Kidney (tissue), 14 donors: ENCODE results near the gene COPS3. TPM values are rescaled to one million over a fixed set of nuclear protein-coding genes. Genes with fewer than 3 reads are reported as not detected.
A peak's percentile ranks its signal among the peaks of the same experiment; 100 is the strongest.

Experiments
- DNase-seq, 5 donors: peaks; one replicate each; pipeline ENCODE4 v3.0.0-alpha.2; 2013 to 2020
- FAIRE-seq: peaks from 2 replicates; lab custom pipeline; 2012; peaks lifted over from hg19 to GRCh38; lab: Jason Lieb, UNC
- H3K27ac ChIP-seq, 2 donors: one replicate each; pipeline ENCODE4 v1.7.0; 2013; ENCODE audit warnings: low read depth in 2 of 2, low read length in 2 of 2, inconsistent platforms in 1 of 2
- H3K27me3 ChIP-seq: one replicate; pipeline ENCODE4 v1.7.1; 2013; ENCODE audit warnings: low read length, inconsistent platforms; ENCODE audit not compliant: control insufficient read depth, insufficient read depth
- H3K36me3 ChIP-seq, 3 donors: one replicate each; pipeline versions ENCODE4 v1.7.0 to v1.7.1; 2013; ENCODE audit warnings: low read length in 3 of 3, control low read depth in 1 of 3, inconsistent platforms in 1 of 3; ENCODE audit not compliant: insufficient read depth in 3 of 3, control insufficient read depth in 2 of 3
- H3K4me1 ChIP-seq, 3 donors: one replicate each; pipeline versions ENCODE4 v1.7.0 to v1.7.1; 2013; ENCODE audit warnings: low read length in 3 of 3, inconsistent platforms in 1 of 3, low read depth in 1 of 3; ENCODE audit not compliant: control insufficient read depth in 2 of 3, insufficient read depth in 2 of 3
- H3K4me3 ChIP-seq, 3 donors: one replicate each; pipeline versions ENCODE4 v1.7.0 to v1.8.1; 2013; ENCODE audit warnings: low read length in 3 of 3, control low read depth in 1 of 3, inconsistent platforms in 1 of 3
- H3K9ac ChIP-seq, 3 donors: one replicate each; pipeline versions ENCODE4 v1.7.0 to v1.7.1; 2013; ENCODE audit warnings: low read length in 3 of 3, control low read depth in 1 of 3, inconsistent platforms in 1 of 3
- H3K9me3 ChIP-seq, 3 donors: one replicate each; pipeline versions ENCODE4 v1.7.0 to v1.7.1; 2013; ENCODE audit warnings: low read length in 3 of 3, control low read depth in 1 of 3, inconsistent platforms in 1 of 3; ENCODE audit not compliant: control insufficient read depth in 2 of 3, insufficient read depth in 1 of 3
- intact Hi-C: fragments of 100-400 bp; cut with DNase I; formaldehyde crosslinking; loops from one replicate; pipeline ENCODE4 v1.11.1; 2022
- polyA plus RNA-seq: library from polyadenylated mRNA; stranded (reverse); fragments of 350-450 nt; fragmentation: Illumina TruSeq; extraction: RNeasy Lipid Tissue Mini Kit (QIAGEN cat#74804); gene quantifications from one replicate; pipeline ENCODE4 v1.2.3, GENCODE V29; 2014; ENCODE audit warnings: low read depth, low replicate concordance; ENCODE audit not compliant: insufficient read depth
- total RNA-seq: library from RNA; stranded (reverse); fragmentation: NEBNext Ultra II Directional; extraction: Animal tissue kit (Norgen Biotek cat#: 25700); gene quantifications from one replicate; pipeline ENCODE4 v1.2.1, GENCODE V29; 2021
- TF ChIP-seq, protein P1 (sequence below): IDR thresholded peaks from 3 replicates; pipeline ENCODE4 v1.5.1; 2012; ENCODE audit warnings: mild to moderate bottlenecking, moderate library complexity, borderline replicate concordance; ENCODE audit not compliant: insufficient read depth; ENCODE audit errors: extremely low read depth
- donor health status: control.
- donor health status: control.
- donor health status: control.
- donor health status: control.
- donor health status: control.
- donor health status: DM: yes; HTN: yes; CAD: no.
- donor health status: Normal renal cell carcinoma (clear cell type).

Gene COPS3
- total and polyA plus RNA-seq, 2 donors from 2014 or later, result 46.9 to 48.1 TPM

DNA sequence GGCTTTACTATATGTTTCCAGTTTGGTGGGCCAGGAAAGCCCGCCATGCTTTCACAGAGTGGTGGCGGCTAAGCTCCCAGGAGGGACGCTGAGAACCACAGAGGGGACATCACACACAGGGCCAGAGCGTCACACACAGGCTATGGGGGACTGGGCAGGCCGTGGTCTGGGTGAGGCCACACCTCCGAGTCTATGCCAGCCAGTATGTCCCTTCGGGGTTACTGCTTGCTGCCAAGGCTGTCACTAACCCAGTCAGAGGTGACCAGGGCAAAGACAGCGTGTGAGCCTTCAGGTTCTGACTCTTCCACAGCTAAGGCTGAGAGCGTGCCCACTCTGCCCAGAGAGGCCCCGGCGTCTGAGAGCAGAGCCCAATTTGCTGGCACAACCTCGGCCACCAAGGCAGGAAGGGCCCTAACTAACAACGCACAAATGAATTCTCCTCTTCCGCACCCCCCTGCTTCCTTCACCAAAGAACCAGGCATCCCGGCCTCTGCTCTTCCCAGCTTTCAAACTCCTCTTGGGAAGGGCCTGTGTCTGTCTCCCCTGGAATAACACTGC is 77.8 kb downstream of the COPS3 start:
- TF ChIP-seq, protein P1, sequence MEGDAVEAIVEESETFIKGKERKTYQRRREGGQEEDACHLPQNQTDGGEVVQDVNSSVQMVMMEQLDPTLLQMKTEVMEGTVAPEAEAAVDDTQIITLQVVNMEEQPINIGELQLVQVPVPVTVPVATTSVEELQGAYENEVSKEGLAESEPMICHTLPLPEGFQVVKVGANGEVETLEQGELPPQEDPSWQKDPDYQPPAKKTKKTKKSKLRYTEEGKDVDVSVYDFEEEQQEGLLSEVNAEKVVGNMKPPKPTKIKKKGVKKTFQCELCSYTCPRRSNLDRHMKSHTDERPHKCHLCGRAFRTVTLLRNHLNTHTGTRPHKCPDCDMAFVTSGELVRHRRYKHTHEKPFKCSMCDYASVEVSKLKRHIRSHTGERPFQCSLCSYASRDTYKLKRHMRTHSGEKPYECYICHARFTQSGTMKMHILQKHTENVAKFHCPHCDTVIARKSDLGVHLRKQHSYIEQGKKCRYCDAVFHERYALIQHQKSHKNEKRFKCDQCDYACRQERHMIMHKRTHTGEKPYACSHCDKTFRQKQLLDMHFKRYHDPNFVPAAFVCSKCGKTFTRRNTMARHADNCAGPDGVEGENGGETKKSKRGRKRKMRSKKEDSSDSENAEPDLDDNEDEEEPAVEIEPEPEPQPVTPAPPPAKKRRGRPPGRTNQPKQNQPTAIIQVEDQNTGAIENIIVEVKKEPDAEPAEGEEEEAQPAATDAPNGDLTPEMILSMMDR, result no peak
- H3K27ac ChIP-seq, result no peak overlapping the region
- DNase-seq, result no peak

DNA sequence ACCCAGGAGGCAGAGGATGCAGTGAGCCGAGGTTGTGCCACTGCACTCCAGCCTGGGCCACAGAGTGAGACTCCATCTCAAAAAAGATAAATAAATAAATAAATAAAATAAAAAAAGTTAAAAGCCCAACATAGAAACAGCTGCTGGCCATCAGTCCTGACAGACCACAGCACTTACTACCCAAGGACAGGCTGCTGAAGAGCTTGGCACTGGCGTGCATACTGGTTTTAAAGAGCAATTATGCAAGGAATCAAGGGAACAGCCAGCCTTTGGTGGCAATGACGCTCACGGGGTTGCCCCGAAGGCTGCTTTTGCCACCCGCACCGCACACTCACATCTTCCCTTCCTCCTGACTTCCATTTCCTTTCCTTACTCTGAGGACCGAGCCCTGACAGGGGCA is 79.1 kb downstream of the COPS3 start:
- DNase-seq, result peak in 1 of 5 donors; percentile 58
- intact Hi-C loops, result no loop called here
- Histone ChIP-seq H3K27ac (no peak overlapping the region), H3K4me1 (peaks cover 0 to 26% (median 14%) of the 10 kb centered on the region in 3 donors), H3K4me3 (no peak overlapping the region), H3K27me3 (no peaks in the 10 kb centered on the region), H3K9me3 (no peaks in the 10 kb centered on the region), H3K36me3 (peaks cover 0 to 6% (median 2%) of the 10 kb centered on the region in 3 donors), H3K9ac (no peak overlapping the region)
- no peak for FAIRE-seq
- TF ChIP-seq, protein P1, result no peak

More for the DNA sequence above, 77.8 kb downstream of the COPS3 start:
- H3K9me3 ChIP-seq, result no peaks in the 10 kb centered on the region
- peaks cover 0 to 26% (median 14%) of the 10 kb centered on the region in 3 donors for H3K4me1 ChIP-seq
- intact Hi-C loops, result no loop called here
- H3K27me3 ChIP-seq, result no peaks in the 10 kb centered on the region
- H3K9ac ChIP-seq, result no peak overlapping the region
- FAIRE-seq, result no peak
- H3K4me3 ChIP-seq, result no peak overlapping the region
- H3K36me3 ChIP-seq, result peaks cover 0 to 6% (median 2%) of the 10 kb centered on the region in 3 donors

DNA sequence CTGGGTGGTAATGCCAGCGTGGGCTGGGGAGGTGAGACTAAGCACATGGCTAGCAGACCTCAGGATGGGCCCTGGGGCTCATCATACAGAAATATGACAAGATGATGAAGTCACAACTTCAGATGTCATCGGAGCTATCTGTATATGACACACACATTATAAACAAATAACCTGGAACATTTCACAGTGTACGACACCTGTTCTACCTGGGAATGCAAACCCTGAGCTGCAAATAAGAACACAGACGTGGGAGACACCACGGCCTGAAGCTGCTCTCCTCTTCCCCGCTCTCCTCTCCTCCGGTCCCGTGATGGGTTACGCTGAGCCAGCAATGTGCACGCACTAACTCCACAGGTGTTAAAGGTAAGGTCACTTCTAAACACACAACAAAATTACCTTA is 79.8 kb downstream of the COPS3 start:
- H3K9me3 ChIP-seq, result no peaks in the 10 kb centered on the region
- no peak for DNase-seq
- H3K4me3 ChIP-seq, result no peak overlapping the region
- peaks cover 0 to 24% (median 14%) of the 10 kb centered on the region in 3 donors for H3K4me1 ChIP-seq
- H3K27ac ChIP-seq, result no peak overlapping the region
- TF ChIP-seq, protein P1, result no peak
- peaks cover 0 to 6% (median 2%) of the 10 kb centered on the region in 3 donors for H3K36me3 ChIP-seq
- FAIRE-seq, result no peak
- intact Hi-C loops, result no loop called here
- no peaks in the 10 kb centered on the region for H3K27me3 ChIP-seq
- no peak overlapping the region for H3K9ac ChIP-seq
